Measurements from ENCODE around the gene TDO2. TPM values are rescaled to one million over a fixed set of nuclear protein-coding genes. Genes with fewer than 3 reads are reported as not detected.

The TDO2 gene
- 0.82 TPM in 1 of 2 replicates, not detected in the other for total RNA-seq (ENCODE audit: low replicate concordance)

GRCh38 chr4:155903453-155903852, at the start of gene TDO2:
Gene TDO2 (plus strand): TSS chr4:155903696. CDS start chr4:155903759, 63 bp downstream.

GRCh38 chr4:155866177-155866576, 37.3 kb upstream of the TDO2 start, which contains the start of gene ASIC5:
Gene ASIC5 (minus strand): TSS chr4:155866277. CDS start chr4:155866226, 51 bp downstream.

DNA sequence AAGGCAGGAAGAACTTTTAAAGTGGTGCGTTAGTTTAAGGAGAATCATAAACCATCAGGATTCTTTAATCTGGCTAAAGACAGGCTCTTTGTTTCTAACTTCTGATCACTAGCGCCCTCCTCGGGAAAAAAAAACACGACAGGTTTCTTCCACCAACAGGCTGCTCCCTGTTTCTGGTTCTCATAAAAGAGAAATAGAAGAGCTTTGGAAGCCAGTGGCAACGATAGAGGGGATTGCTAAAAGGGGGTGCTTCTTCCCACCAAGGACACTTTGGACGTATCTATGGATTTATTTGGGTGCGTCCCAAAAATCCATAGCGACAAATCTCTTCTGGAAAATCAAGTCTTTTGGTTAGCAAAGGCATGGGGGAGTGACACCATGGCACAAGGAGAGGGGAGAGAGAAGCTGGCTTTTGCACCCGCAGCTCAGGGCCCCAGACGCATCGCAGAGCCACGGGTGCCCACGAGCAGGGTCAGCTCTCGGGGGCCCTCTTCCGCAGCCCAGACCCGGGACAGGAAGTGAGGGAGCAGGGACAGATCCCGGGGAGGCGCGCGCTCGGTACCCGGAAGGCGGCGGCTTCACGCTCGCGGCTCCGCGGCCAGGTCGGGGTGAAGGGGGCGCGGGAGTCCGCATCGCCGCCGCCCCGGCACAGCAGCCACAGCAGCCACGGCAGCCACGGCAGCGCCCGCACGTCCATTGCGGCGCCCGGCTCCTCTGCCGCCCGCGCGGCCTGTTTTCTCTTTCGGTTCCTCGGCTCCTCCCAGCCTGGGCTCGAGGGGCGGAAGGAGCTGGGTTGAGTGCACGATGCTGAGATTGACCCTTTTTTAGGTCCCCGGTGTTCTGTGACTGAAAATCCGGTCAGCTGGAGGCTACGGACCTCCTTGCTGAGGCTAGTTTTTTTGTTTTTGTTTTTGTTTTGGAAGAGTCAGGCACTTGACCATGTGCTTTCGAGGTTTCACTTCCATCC, 49.9 kb downstream of the TDO2 start, which contains the start of gene CTSO:
Gene CTSO (minus strand): TSS at position 716 of the 967 bp plus-strand sequence. CDS start 19 bp downstream, at position 697.

Other genes with a start within 250 kb of the TDO2 start
- 0.08 and 1.5 TPM in 2 replicates for gene GUCY1A1, start 236.8 kb upstream of the TDO2 start, total RNA-seq (ENCODE audit: low replicate concordance)
- gene GUCY1B1, start 144.7 kb upstream of the TDO2 start, total RNA-seq (ENCODE audit: low replicate concordance), result 0.38 and 5.1 TPM in 2 replicates
- not detected in 2 replicates for gene ASIC5, start 37.4 kb upstream of the TDO2 start, total RNA-seq (ENCODE audit: low replicate concordance)
- gene CTSO, start 50.2 kb downstream of the TDO2 start, total RNA-seq (ENCODE audit: low replicate concordance), result 6.5 and 15.4 TPM in 2 replicates

Data from smooth muscle cell of the coronary artery (primary cell).